Kidney epithelial cell (primary cell): ENCODE results near the gene EML4. TPM values are rescaled to one million over a fixed set of nuclear protein-coding genes. Genes with fewer than 3 reads are reported as not detected.

Source experiments
- DNase-seq: peaks from one replicate; pipeline ENCODE4 v3.0.0-alpha.2; 2010; ENCODE audit warnings: low read depth
- H3K27me3 ChIP-seq: 2 replicates; pipeline ENCODE4 v1.6.0; 2011; ENCODE audit warnings: low read length; ENCODE audit not compliant: control insufficient read depth, insufficient read depth
- H3K36me3 ChIP-seq: 2 replicates; pipeline ENCODE4 v1.5.1; 2011; ENCODE audit warnings: low read length; ENCODE audit not compliant: control insufficient read depth, insufficient read depth
- H3K4me3 ChIP-seq: 2 replicates; pipeline ENCODE4 v1.5.1; 2011; ENCODE audit warnings: low read depth, mild to moderate bottlenecking, control low read depth, low read length
- CTCF ChIP-seq: IDR thresholded peaks from 2 replicates; pipeline ENCODE4 v1.5.1; 2011; ENCODE audit warnings: mild to moderate bottlenecking, moderate library complexity, low read length, control low read depth, inconsistent platforms; ENCODE audit not compliant: insufficient read depth, poor library complexity, severe bottlenecking
- total RNA-seq: library from RNA; depleted of rRNA; stranded (reverse); fragments of >200 nt; gene quantifications from 2 replicates; pipeline ENCODE4 v1.2.3, GENCODE V29; 2015

Gene EML4
- total RNA-seq, 1 donor from 2014 or later, result 33.8 TPM

- no peaks in the 10 kb centered on the region for H3K36me3 ChIP-seq
- H3K27me3 ChIP-seq, result no peaks in the 10 kb centered on the region
- no peak for DNase-seq
- TF ChIP-seq CTCF, result no peak
- no peak overlapping the region for H3K4me3 ChIP-seq
Observed at GRCh38 chr2:42176992-42177738, 8.0 kb downstream of the EML4 start.

GRCh38 chr2:42178335-42178734 is 9.2 kb downstream of the EML4 start:
- Histone ChIP-seq H3K4me3 (no peak overlapping the region), H3K27me3 (no peaks in the 10 kb centered on the region), H3K36me3 (no peaks in the 10 kb centered on the region)
- DNase-seq, result no peak
- no peak for TF ChIP-seq CTCF

DNA sequence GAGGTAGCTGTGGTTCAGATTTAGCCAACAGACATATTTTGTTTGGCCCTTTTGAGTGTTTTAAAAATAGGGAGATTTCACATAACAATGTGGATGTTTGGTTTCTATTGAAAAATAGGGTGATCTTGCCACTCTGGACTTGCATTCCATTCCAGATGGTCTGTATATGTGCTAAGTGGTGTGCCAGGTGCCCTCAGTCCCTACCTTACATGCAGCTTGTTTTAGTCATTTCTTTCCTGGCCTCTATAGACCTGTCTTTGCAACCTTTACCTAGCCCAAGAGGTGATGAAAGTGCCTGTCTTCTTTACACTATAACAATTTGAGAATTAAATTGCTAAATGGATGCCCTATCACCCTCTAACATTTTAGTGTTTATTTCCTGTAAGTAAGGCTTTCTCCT is 11.1 kb downstream of the EML4 start:
- H3K4me3 ChIP-seq, result no peak overlapping the region
- no peak for DNase-seq
- no peaks in the 10 kb centered on the region for H3K27me3 ChIP-seq
- H3K36me3 ChIP-seq, result no peaks in the 10 kb centered on the region
- no peak for TF ChIP-seq CTCF

DNA sequence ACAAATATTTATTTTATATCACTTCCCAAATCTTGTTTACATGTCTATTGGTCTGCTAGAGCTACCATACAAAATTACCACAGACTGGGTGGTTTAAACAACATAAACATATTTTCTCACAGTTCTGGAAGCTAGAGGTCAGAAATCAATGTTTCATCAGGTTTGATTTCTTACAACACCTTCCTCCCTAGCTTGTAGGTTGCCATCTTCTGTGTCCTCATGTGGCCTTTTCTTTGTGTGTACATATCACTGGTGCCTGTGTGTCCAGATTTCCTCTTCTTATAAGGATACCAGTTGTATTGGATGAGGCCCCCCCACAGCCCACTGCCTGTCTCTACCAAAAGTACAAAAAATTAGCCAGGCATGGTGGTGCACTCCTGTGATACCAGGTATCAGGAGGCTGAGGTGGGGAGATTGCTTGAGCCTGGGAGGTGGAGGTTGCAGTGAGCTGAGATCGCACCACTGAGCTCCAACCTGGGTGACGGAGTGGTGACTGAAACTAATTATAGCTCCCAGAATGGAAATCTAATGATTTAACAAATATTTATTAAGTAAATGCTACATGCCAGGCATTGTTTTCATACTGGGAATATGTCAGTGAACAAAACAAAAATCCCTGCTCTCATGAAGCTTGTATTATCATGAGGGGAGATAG is 13.6 kb downstream of the EML4 start:
- DNase-seq, result no peak
- no peak overlapping the region for H3K4me3 ChIP-seq
- TF ChIP-seq CTCF, result no peak
- H3K36me3 ChIP-seq, result no peaks in the 10 kb centered on the region
- H3K27me3 ChIP-seq, result no peaks in the 10 kb centered on the region

GRCh38 chr2:42183775-42184174 is 14.6 kb downstream of the EML4 start:
- no peak for TF ChIP-seq CTCF

More at GRCh38 chr2:42183775-42184174, 14.6 kb downstream of the EML4 start:
- Histone ChIP-seq H3K27me3 (no peaks in the 10 kb centered on the region), H3K4me3 (no peak overlapping the region), H3K36me3 (no peaks in the 10 kb centered on the region)
- DNase-seq, result no peak
